Caco-2 (cell line): ENCODE results near the gene FAM9B. TPM values are rescaled to one million over a fixed set of nuclear protein-coding genes. Genes with fewer than 3 reads are reported as not detected.

Source experiments
- BruUV-seq: library from RNA; stranded (reverse); fragments of 400-500 nt; replicated peaks from 2 replicates; lab custom pipeline; 2021; lab: Mats Ljungman, UMichigan
- CTCF ChIA-PET: fragments of 300-600 bp; sonication (Branson Sonifier 250); formaldehyde crosslinking; loops from one replicate; lab custom pipeline; 2022; ENCODE audit warnings: antibody characterized with exemption; lab: Charles Lee
- POLR2A ChIA-PET: fragments of 300-600 bp; sonication (Branson Sonifier 250); formaldehyde crosslinking; loops from one replicate; lab custom pipeline; 2022; ENCODE audit warnings: antibody characterized with exemption; lab: Charles Lee
- DNase-seq, 2 experiments: peaks; one replicate each; pipeline versions ENCODE4 v3.0.0 to v3.0.0-alpha.2; 2020 to 2022
- H3K27me3 ChIP-seq: replicated peaks from 2 replicates; pipeline ENCODE4 v1.6.0; 2011; ENCODE audit warnings: low read length; ENCODE audit not compliant: control insufficient read depth, insufficient read depth
- H3K36me3 ChIP-seq: 2 replicates; pipeline ENCODE4 v1.5.1; 2011; ENCODE audit warnings: low read length; ENCODE audit not compliant: control insufficient read depth, insufficient read depth
- H3K4me1 ChIP-seq: fragments of 250-450 bp; sonication (Bioruptor Pico); 2 replicates; pipeline ENCODE4 v1.5.1; 2020; ENCODE audit warnings: mild to moderate bottlenecking
- H3K4me3 ChIP-seq: 2 replicates; pipeline ENCODE4 v1.5.1; 2011; ENCODE audit warnings: low read depth, mild to moderate bottlenecking, control low read depth, low read length
- H3K9me3 ChIP-seq: fragments of 250-450 bp; sonication (Bioruptor Pico); 2 replicates; pipeline ENCODE4 v1.5.1; 2020; ENCODE audit warnings: mild to moderate bottlenecking, moderate library complexity
- H3K27ac Mint-ChIP-seq: one replicate; pipeline ENCODE4 v1.8.0; 2022; ENCODE audit warnings: mixed read lengths; ENCODE audit not compliant: unreplicated experiment
- H3K27me3 Mint-ChIP-seq: one replicate; pipeline ENCODE4 v1.8.0; 2022; ENCODE audit warnings: mixed read lengths; ENCODE audit not compliant: insufficient read depth, unreplicated experiment
- H3K36me3 Mint-ChIP-seq: one replicate; pipeline ENCODE4 v1.8.0; 2022; ENCODE audit warnings: mild to moderate bottlenecking, mixed read lengths; ENCODE audit not compliant: insufficient read depth, unreplicated experiment
- H3K4me1 Mint-ChIP-seq: one replicate; pipeline ENCODE4 v1.8.0; 2022; ENCODE audit warnings: low read depth, mixed read lengths; ENCODE audit not compliant: unreplicated experiment
- H3K4me3 Mint-ChIP-seq: one replicate; pipeline ENCODE4 v1.8.0; 2022; ENCODE audit warnings: mild to moderate bottlenecking, moderate library complexity, mixed read lengths; ENCODE audit not compliant: unreplicated experiment
- H3K9me3 Mint-ChIP-seq: one replicate; pipeline ENCODE4 v1.8.0; 2022; ENCODE audit warnings: mixed read lengths; ENCODE audit not compliant: unreplicated experiment
- CTCF ChIP-seq, 2 experiments: fragments of 200-600 bp in 1 of 2; IDR thresholded peaks; 1 replicate in 1 of 2; 2 replicates in 1 of 2; pipeline versions ENCODE4 v1.5.1 to v1.8.0; 2011 to 2022; ENCODE audit warnings: antibody characterized with exemption in 1 of 2, control low read depth in 1 of 2, inconsistent platforms in 1 of 2, low read depth in 1 of 2, low read length in 1 of 2, mild to moderate bottlenecking in 1 of 2, moderate library complexity in 1 of 2; ENCODE audit not compliant: insufficient read depth in 1 of 2, severe bottlenecking in 1 of 2, unreplicated experiment in 1 of 2
- intact Hi-C: fragments of 100-400 bp; cut with micrococcal nuclease; formaldehyde crosslinking; loops from one replicate; pipeline ENCODE4 v1.10.0; 2022; ENCODE audit not compliant: unreplicated experiment
- total RNA-seq: library from RNA; stranded (reverse); gene quantifications from 2 replicates; pipeline ENCODE4 v1.2.3, GENCODE V29; 2022

The FAM9B gene
- total RNA-seq, 1 experiment from 2014 or later, result not detected

GRCh38 chrX:9064694-9065093 is 30.8 kb upstream of the FAM9B start:
- Mint-ChIP-seq H3K27me3 (peaks cover 2% of the 10 kb centered on the region), H3K4me1 (no peaks in the 10 kb centered on the region), H3K4me3 (no peak overlapping the region), H3K36me3 (no peaks in the 10 kb centered on the region), H3K9me3 (no peaks in the 10 kb centered on the region), H3K27ac (no peak overlapping the region)
- no peaks in the 10 kb centered on the region for H3K36me3 ChIP-seq
- no peaks in the 10 kb centered on the region for H3K9me3 ChIP-seq
- BruUV-seq, result no TSS peak
- ChIA-PET CTCF (no interaction called here), POLR2A (no interaction called here)
- no peak overlapping the region for H3K4me3 ChIP-seq
- H3K27me3 ChIP-seq, result no peaks in the 10 kb centered on the region
- H3K4me1 ChIP-seq, result no peaks in the 10 kb centered on the region
- no peak for TF ChIP-seq CTCF (IDR thresholded peaks at IDR 0.05; ENCODE audit: insufficient read depth in 1 of 2, low read depth in 1 of 2, low read length in 1 of 2, severe bottlenecking in 1 of 2, unreplicated experiment in 1 of 2)
- intact Hi-C loops, result no loop called here
- no peak for DNase-seq

GRCh38 chrX:9062641-9063040 is 28.7 kb upstream of the FAM9B start:
- Mint-ChIP-seq H3K27me3 (peaks cover 2% of the 10 kb centered on the region), H3K9me3 (no peaks in the 10 kb centered on the region), H3K4me3 (no peak overlapping the region), H3K27ac (no peak overlapping the region), H3K36me3 (no peaks in the 10 kb centered on the region), H3K4me1 (no peaks in the 10 kb centered on the region)
- BruUV-seq, result no TSS peak
- no peak for TF ChIP-seq CTCF (IDR thresholded peaks at IDR 0.05; ENCODE audit: insufficient read depth in 1 of 2, low read depth in 1 of 2, low read length in 1 of 2, severe bottlenecking in 1 of 2, unreplicated experiment in 1 of 2)
- no peaks in the 10 kb centered on the region for H3K4me1 ChIP-seq
- ChIA-PET POLR2A (no interaction called here), CTCF (no interaction called here)
- H3K27me3 ChIP-seq, result no peaks in the 10 kb centered on the region
- no peaks in the 10 kb centered on the region for H3K36me3 ChIP-seq
- no peak overlapping the region for H3K4me3 ChIP-seq
- no peaks in the 10 kb centered on the region for H3K9me3 ChIP-seq
- DNase-seq, result no peak
- intact Hi-C loops, result no loop called here

GRCh38 chrX:9055354-9055753 is 21.4 kb upstream of the FAM9B start:
- Histone ChIP-seq H3K36me3 (no peaks in the 10 kb centered on the region), H3K4me1 (no peaks in the 10 kb centered on the region), H3K27me3 (no peaks in the 10 kb centered on the region), H3K4me3 (no peak overlapping the region), H3K9me3 (no peaks in the 10 kb centered on the region)
- no peak for DNase-seq
- H3K27me3 Mint-ChIP-seq, result no peaks in the 10 kb centered on the region
- POLR2A ChIA-PET, result no interaction called here
- BruUV-seq, result no TSS peak
- no peak for TF ChIP-seq CTCF (IDR thresholded peaks at IDR 0.05; ENCODE audit: insufficient read depth in 1 of 2, low read depth in 1 of 2, low read length in 1 of 2, severe bottlenecking in 1 of 2, unreplicated experiment in 1 of 2)
- intact Hi-C loops, result no loop called here
- H3K36me3 Mint-ChIP-seq, result no peaks in the 10 kb centered on the region
- CTCF ChIA-PET, result no interaction called here
- H3K9me3 Mint-ChIP-seq, result no peaks in the 10 kb centered on the region
- H3K4me3 Mint-ChIP-seq, result no peak overlapping the region
- H3K4me1 Mint-ChIP-seq, result no peaks in the 10 kb centered on the region
- no peak overlapping the region for H3K27ac Mint-ChIP-seq
